ENCODE data around the gene GNG11. TPM values are rescaled to one million over a fixed set of nuclear protein-coding genes. Genes with fewer than 3 reads are reported as not detected.
"Not testable (repeated sequence)": the region's sequence is repeated elsewhere in the genome, so short reads cannot be mapped to it uniquely, and the experiment has no call there.

The GNG11 gene
- polyA plus RNA-seq, 1 donor (not counting 4 experiments of a cell fraction or from before 2014, with no cell fraction given): 1.0 TPM

GRCh38 chr7:93911661-93912060 lies 9.9 kb upstream of the GNG11 start:
- H3K9me1 ChIP-seq (ENCODE audit: control insufficient read depth, extremely low read depth, insufficient read depth, low read length); DNase-seq (ENCODE audit: low read depth, low spot score); H3K4me2 ChIP-seq (ENCODE audit: control insufficient read depth, extremely low read depth, insufficient read depth, low read depth, low read length); H3K4me3 ChIP-seq (ENCODE audit: control insufficient read depth in 2 of 3, extremely low read depth in 1 of 3, insufficient read depth in 2 of 3, low read depth in 1 of 3, low read length in 3 of 3); H3K27ac ChIP-seq (ENCODE audit: control insufficient read depth, insufficient read depth, low read length); H3K79me2 ChIP-seq (ENCODE audit: control insufficient read depth, insufficient read depth, low read length); H3K9ac ChIP-seq (ENCODE audit: control insufficient read depth, extremely low read depth, insufficient read depth, low read length); H3K4me1 ChIP-seq (ENCODE audit: control insufficient read depth, extremely low read depth, insufficient read depth, low read length); H4K20me1 ChIP-seq (ENCODE audit: control insufficient read depth, extremely low read depth, insufficient read depth, low read length); H3K27me3 ChIP-seq (ENCODE audit: control insufficient read depth, extremely low read depth, insufficient read depth, low read length); H2AFZ ChIP-seq (ENCODE audit: control insufficient read depth, low read length); dilution Hi-C loops (cut with MboI; ENCODE audit: extremely low pct_ligation_motif_present, low sequenced_read_pairs); H3K9me3 ChIP-seq (ENCODE audit: control insufficient read depth, low read depth, low read length); H3K36me3 ChIP-seq (ENCODE audit: control insufficient read depth in 2 of 2, extremely low read depth in 1 of 2, insufficient read depth in 2 of 2, low read length in 2 of 2): not testable (repeated sequence)
- peak; percentile 96 for FAIRE-seq

- Histone ChIP-seq H3K4me1 (ENCODE audit: control insufficient read depth, extremely low read depth, insufficient read depth, low read length) (peaks cover 5% of the 10 kb centered on the region), H3K9ac (ENCODE audit: control insufficient read depth, extremely low read depth, insufficient read depth, low read length) (no peak overlapping the region), H3K79me2 (ENCODE audit: control insufficient read depth, insufficient read depth, low read length) (no peaks in the 10 kb centered on the region), H3K36me3 (ENCODE audit: control insufficient read depth in 2 of 2, extremely low read depth in 1 of 2, insufficient read depth in 2 of 2, low read length in 2 of 2) (no peaks in the 10 kb centered on the region), H3K9me1 (ENCODE audit: control insufficient read depth, extremely low read depth, insufficient read depth, low read length) (no peaks in the 10 kb centered on the region), H3K27me3 (ENCODE audit: control insufficient read depth, extremely low read depth, insufficient read depth, low read length) (no peaks in the 10 kb centered on the region), H4K20me1 (ENCODE audit: control insufficient read depth, extremely low read depth, insufficient read depth, low read length) (no peaks in the 10 kb centered on the region), H3K27ac (ENCODE audit: control insufficient read depth, insufficient read depth, low read length) (no peak overlapping the region), H3K9me3 (ENCODE audit: control insufficient read depth, low read depth, low read length) (no peaks in the 10 kb centered on the region), H3K4me2 (ENCODE audit: control insufficient read depth, extremely low read depth, insufficient read depth, low read depth, low read length) (no peak overlapping the region), H3K4me3 (ENCODE audit: control insufficient read depth in 2 of 3, extremely low read depth in 1 of 3, insufficient read depth in 2 of 3, low read depth in 1 of 3, low read length in 3 of 3) (no peak overlapping the region), H2AFZ (ENCODE audit: control insufficient read depth, low read length) (no peak overlapping the region)
- DNase-seq (ENCODE audit: low read depth, low spot score) (no peak), FAIRE-seq (no peak)
- TF ChIP-seq EZH2 (IDR thresholded peaks at IDR 0.05; ENCODE audit: low read length) (no peak), CTCF (optimal IDR thresholded peaks at IDR 0.05 in 1 of 3, IDR thresholded peaks at IDR 0.05 in 1 of 3, conservative IDR thresholded peaks at IDR 0.05 in 1 of 3; ENCODE audit: extremely low read depth in 1 of 3, insufficient read depth in 2 of 3, low read length in 3 of 3) (no peak)
- dilution Hi-C loops (cut with MboI; ENCODE audit: extremely low pct_ligation_motif_present, low sequenced_read_pairs): no loop called here
Measured at GRCh38 chr7:93913197-93913596, 8.3 kb upstream of the GNG11 start.

- dilution Hi-C loops (cut with MboI; ENCODE audit: extremely low pct_ligation_motif_present, low sequenced_read_pairs): no loop called here
Measured at GRCh38 chr7:93914581-93915066, 6.9 kb upstream of the GNG11 start.

More at GRCh38 chr7:93914581-93915066, 6.9 kb upstream of the GNG11 start:
- Histone ChIP-seq H2AFZ (ENCODE audit: control insufficient read depth, low read length) (no peak overlapping the region), H3K36me3 (ENCODE audit: control insufficient read depth in 2 of 2, extremely low read depth in 1 of 2, insufficient read depth in 2 of 2, low read length in 2 of 2) (no peaks in the 10 kb centered on the region), H3K27ac (ENCODE audit: control insufficient read depth, insufficient read depth, low read length) (peak overlapping the region; percentile 42), H3K4me2 (ENCODE audit: control insufficient read depth, extremely low read depth, insufficient read depth, low read depth, low read length) (peak overlapping the region; percentile 77), H3K9ac (ENCODE audit: control insufficient read depth, extremely low read depth, insufficient read depth, low read length) (no peak overlapping the region), H3K79me2 (ENCODE audit: control insufficient read depth, insufficient read depth, low read length) (no peaks in the 10 kb centered on the region), H4K20me1 (ENCODE audit: control insufficient read depth, extremely low read depth, insufficient read depth, low read length) (no peaks in the 10 kb centered on the region), H3K9me1 (ENCODE audit: control insufficient read depth, extremely low read depth, insufficient read depth, low read length) (no peaks in the 10 kb centered on the region), H3K9me3 (ENCODE audit: control insufficient read depth, low read depth, low read length) (no peaks in the 10 kb centered on the region), H3K27me3 (ENCODE audit: control insufficient read depth, extremely low read depth, insufficient read depth, low read length) (no peaks in the 10 kb centered on the region), H3K4me1 (ENCODE audit: control insufficient read depth, extremely low read depth, insufficient read depth, low read length) (peaks cover 5% of the 10 kb centered on the region), H3K4me3 (ENCODE audit: control insufficient read depth in 2 of 3, extremely low read depth in 1 of 3, insufficient read depth in 2 of 3, low read depth in 1 of 3, low read length in 3 of 3) (peak overlapping the region in 1 of 3 experiments; percentile 60)
- FAIRE-seq (no peak), DNase-seq (ENCODE audit: low read depth, low spot score) (no peak)
- no peak for TF ChIP-seq CTCF (optimal IDR thresholded peaks at IDR 0.05 in 1 of 3, IDR thresholded peaks at IDR 0.05 in 1 of 3, conservative IDR thresholded peaks at IDR 0.05 in 1 of 3; ENCODE audit: extremely low read depth in 1 of 3, insufficient read depth in 2 of 3, low read length in 3 of 3)
- TF ChIP-seq EZH2 (IDR thresholded peaks at IDR 0.05; ENCODE audit: low read length): no peak

All from keratinocyte (primary cell).